Progenitor cell of endocrine pancreas (in vitro differentiated cells): ENCODE measurements around the gene CPNE2. TPM values are rescaled to one million over a fixed set of nuclear protein-coding genes. Genes with fewer than 3 reads are reported as not detected.
A peak's percentile ranks its signal among the peaks of the same experiment; 100 is the strongest.

Source experiments
- DNase-seq: peaks from one replicate; pipeline ENCODE4 v3.0.0; 2021; ENCODE audit warnings: low spot score; ENCODE audit not compliant: unreplicated experiment
- H3K27ac Mint-ChIP-seq: 2 replicates; pipeline ENCODE4 v1.8.0; 2021; ENCODE audit warnings: mild to moderate bottlenecking, moderate library complexity, mixed read lengths
- H3K27me3 Mint-ChIP-seq: 2 replicates; pipeline ENCODE4 v1.8.0; 2021; ENCODE audit warnings: mixed read lengths
- H3K36me3 Mint-ChIP-seq: 2 replicates; pipeline ENCODE4 v1.8.0; 2022; ENCODE audit warnings: mixed read lengths; ENCODE audit not compliant: insufficient read depth
- H3K4me1 Mint-ChIP-seq: 2 replicates; pipeline ENCODE4 v1.8.0; 2021; ENCODE audit warnings: low read depth, mixed read lengths
- H3K4me3 Mint-ChIP-seq: 2 replicates; pipeline ENCODE4 v1.8.0; 2021; ENCODE audit warnings: low read depth, mild to moderate bottlenecking, moderate library complexity, mixed read lengths
- H3K9me3 Mint-ChIP-seq: 2 replicates; pipeline ENCODE4 v1.8.0; 2021; ENCODE audit warnings: low read depth, mixed read lengths
- CTCF ChIP-seq: fragments of 200-600 bp; sonication (generic); IDR thresholded peaks from one replicate; pipeline ENCODE4 v1.5.0; 2021; ENCODE audit warnings: antibody characterized with exemption, mild to moderate bottlenecking; ENCODE audit not compliant: unreplicated experiment
- total RNA-seq: library from RNA; stranded (reverse); gene quantifications from 2 replicates; pipeline ENCODE4 v1.2.1, GENCODE V29; 2021

Gene CPNE2
- total RNA-seq, 1 donor from 2014 or later, result 6.7 TPM

GRCh38 chr16:57131351-57131970 is 39.1 kb downstream of the CPNE2 start:
- H3K4me1 Mint-ChIP-seq, result peaks cover 5% of the 10 kb centered on the region
- no peaks in the 10 kb centered on the region for H3K9me3 Mint-ChIP-seq
- no peak overlapping the region for H3K27ac Mint-ChIP-seq
- no peak for TF ChIP-seq CTCF
- H3K36me3 Mint-ChIP-seq, result no peaks in the 10 kb centered on the region
- H3K4me3 Mint-ChIP-seq, result no peak overlapping the region
- no peak for DNase-seq
- H3K27me3 Mint-ChIP-seq, result no peaks in the 10 kb centered on the region

GRCh38 chr16:57132470-57132869 is 40.1 kb downstream of the CPNE2 start:
- H3K36me3 Mint-ChIP-seq, result no peaks in the 10 kb centered on the region

GRCh38 chr16:57133031-57133430 is 40.6 kb downstream of the CPNE2 start:
- Mint-ChIP-seq H3K4me3 (no peak overlapping the region), H3K27me3 (peaks cover 2% of the 10 kb centered on the region), H3K36me3 (no peaks in the 10 kb centered on the region), H3K27ac (no peak overlapping the region), H3K4me1 (peaks cover 5% of the 10 kb centered on the region), H3K9me3 (no peaks in the 10 kb centered on the region)
- TF ChIP-seq CTCF, result no peak
- no peak for DNase-seq

More at GRCh38 chr16:57132470-57132869, 40.1 kb downstream of the CPNE2 start:
- DNase-seq, result no peak
- no peaks in the 10 kb centered on the region for H3K9me3 Mint-ChIP-seq
- peaks cover 5% of the 10 kb centered on the region for H3K4me1 Mint-ChIP-seq
- peak overlapping the region; percentile 37 for H3K27ac Mint-ChIP-seq
- H3K4me3 Mint-ChIP-seq, result no peak overlapping the region
- H3K27me3 Mint-ChIP-seq, result no peaks in the 10 kb centered on the region
- TF ChIP-seq CTCF, result no peak

GRCh38 chr16:57133886-57134285 is 41.5 kb downstream of the CPNE2 start:
- Mint-ChIP-seq H3K27me3 (peaks cover 11% of the 10 kb centered on the region), H3K36me3 (no peaks in the 10 kb centered on the region), H3K27ac (no peak overlapping the region), H3K4me1 (peaks cover 5% of the 10 kb centered on the region), H3K9me3 (no peaks in the 10 kb centered on the region), H3K4me3 (no peak overlapping the region)
- DNase-seq, result no peak
- no peak for TF ChIP-seq CTCF

- no peak for TF ChIP-seq CTCF
- no peak for DNase-seq
- peaks cover 5% of the 10 kb centered on the region for H3K4me1 Mint-ChIP-seq
- H3K27me3 Mint-ChIP-seq, result peaks cover 20% of the 10 kb centered on the region
- H3K4me3 Mint-ChIP-seq, result no peak overlapping the region
- no peak overlapping the region for H3K27ac Mint-ChIP-seq
- no peaks in the 10 kb centered on the region for H3K9me3 Mint-ChIP-seq
- no peaks in the 10 kb centered on the region for H3K36me3 Mint-ChIP-seq
These were observed 42.6 kb downstream of the CPNE2 start for GRCh38 chr16:57134982-57135381.
